Caki2 (cell line): ENCODE data around the gene SFRP5. TPM values are rescaled to one million over a fixed set of nuclear protein-coding genes. Genes with fewer than 3 reads are reported as not detected.

ENCODE experiments used
- DNase-seq: peaks from one replicate; pipeline ENCODE4 v3.0.0-alpha.2; 2015; ENCODE audit warnings: low read depth
- in situ Hi-C: cut with HindIII; loops from 2 replicates; pipeline ENCODE4 v1.10.0; 2016; ENCODE audit warnings: low sequenced_read_pairs, low pct_unique_long_range_greater_than_20kb, mixed read lengths
- total RNA-seq: library from RNA; depleted of rRNA; stranded (reverse); fragments of >200 nt; shearing (Covaris generic); gene quantifications from 2 replicates; pipeline ENCODE4 v1.2.3, GENCODE V29; 2014; ENCODE audit warnings: low replicate concordance

Gene SFRP5
- total RNA-seq, 1 experiment from 2014 or later, result not detected

- in situ Hi-C loops, result no loop called here
- DNase-seq, result no peak
Observed at GRCh38 chr10:97789770-97790397, 18.1 kb upstream of the SFRP5 start.

- in situ Hi-C loops, result no loop called here
- no peak for DNase-seq
Observed at GRCh38 chr10:97788552-97789442, 17.0 kb upstream of the SFRP5 start.

- DNase-seq, result no peak
- in situ Hi-C loops, result no loop called here
Observed at GRCh38 chr10:97785731-97786130, 13.9 kb upstream of the SFRP5 start.

- no peak for DNase-seq
- in situ Hi-C loops, result no loop called here
Observed at GRCh38 chr10:97785231-97785630, 13.4 kb upstream of the SFRP5 start.

GRCh38 chr10:97784200-97784810, 12.5 kb upstream of the SFRP5 start:
- in situ Hi-C loops, result no loop called here
- no peak for DNase-seq

- DNase-seq, result no peak
- in situ Hi-C loops, result no loop called here
Observed at GRCh38 chr10:97782455-97783228, 10.8 kb upstream of the SFRP5 start.

GRCh38 chr10:97781618-97782331, 10.0 kb upstream of the SFRP5 start:
- no peak for DNase-seq
- in situ Hi-C loops, result no loop called here

GRCh38 chr10:97780841-97781617, 9.2 kb upstream of the SFRP5 start:
- in situ Hi-C loops, result no loop called here
- no peak for DNase-seq

GRCh38 chr10:97779975-97780374, 8.2 kb upstream of the SFRP5 start:
- in situ Hi-C loops, result no loop called here
- no peak for DNase-seq

GRCh38 chr10:97779492-97779891, 7.7 kb upstream of the SFRP5 start:
- in situ Hi-C loops, result no loop called here

GRCh38 chr10:97778452-97779302, 6.9 kb upstream of the SFRP5 start:
- in situ Hi-C loops, result no loop called here
- no peak for DNase-seq

More at GRCh38 chr10:97779492-97779891, 7.7 kb upstream of the SFRP5 start:
- no peak for DNase-seq

- in situ Hi-C loops, result no loop called here
Observed at GRCh38 chr10:97777143-97777542, 5.3 kb upstream of the SFRP5 start.

GRCh38 chr10:97774811-97775294, 3.1 kb upstream of the SFRP5 start:
- in situ Hi-C loops, result no loop called here
- no peak for DNase-seq

More at GRCh38 chr10:97777143-97777542, 5.3 kb upstream of the SFRP5 start:
- no peak for DNase-seq

- in situ Hi-C loops, result no loop called here
- DNase-seq, result no peak
Observed at GRCh38 chr10:97773096-97773495, 1.3 kb upstream of the SFRP5 start.

GRCh38 chr10:97771055-97771891, 526 bp downstream of the SFRP5 start:
- in situ Hi-C loops, result no loop called here
- peak; percentile 36 for DNase-seq
